Trophoblast cell (in vitro differentiated cells and primary cell): Measurements from ENCODE around the gene ATP1B2.
A peak's percentile ranks its signal among the peaks of the same experiment; 100 is the strongest.

Experiments
- DNase-seq, 2 donors: peaks; one replicate each; pipeline ENCODE4 v3.0.0-alpha.2; 2016
- H2AFZ ChIP-seq: 2 replicates; pipeline ENCODE4 v1.6.1; 2013; ENCODE audit warnings: low read length, moderate library complexity, mild to moderate bottlenecking; ENCODE audit not compliant: insufficient read depth, poor library complexity
- H2AK5ac ChIP-seq: 2 replicates; pipeline ENCODE4 v1.6.1; 2013; ENCODE audit warnings: mild to moderate bottlenecking, low read length
- H2BK120ac ChIP-seq: 2 replicates; pipeline ENCODE4 v1.6.1; 2013; ENCODE audit warnings: low read length, mild to moderate bottlenecking, moderate library complexity; ENCODE audit not compliant: insufficient read depth, poor library complexity
- H2BK12ac ChIP-seq: 2 replicates; pipeline ENCODE4 v1.6.1; 2013; ENCODE audit warnings: mild to moderate bottlenecking, low read length, moderate library complexity
- H2BK5ac ChIP-seq: 2 replicates; pipeline ENCODE4 v1.6.1; 2013; ENCODE audit warnings: low read length, low read depth, moderate library complexity, mild to moderate bottlenecking; ENCODE audit not compliant: poor library complexity
- H3K14ac ChIP-seq: 2 replicates; pipeline ENCODE4 v1.6.1; 2013; ENCODE audit warnings: mild to moderate bottlenecking, low read length
- H3K18ac ChIP-seq: 2 replicates; pipeline ENCODE4 v1.6.1; 2013; ENCODE audit warnings: mild to moderate bottlenecking, low read length
- H3K23ac ChIP-seq: 2 replicates; pipeline ENCODE4 v1.6.1; 2013; ENCODE audit warnings: low read length
- H3K27ac ChIP-seq: 2 replicates; pipeline ENCODE4 v1.5.1; 2013; ENCODE audit warnings: low read depth, mild to moderate bottlenecking, inconsistent platforms, low read length, moderate library complexity
- H3K27me3 ChIP-seq: 2 replicates; pipeline ENCODE4 v1.6.1; 2013; ENCODE audit warnings: inconsistent platforms, mild to moderate bottlenecking, low read length, moderate library complexity; ENCODE audit not compliant: insufficient read depth
- H3K36me3 ChIP-seq, 2 experiments: 1 replicate in 1 of 2; 2 replicates in 1 of 2; pipeline ENCODE4 v1.6.1; 2013; ENCODE audit warnings: low read length in 2 of 2, mild to moderate bottlenecking in 2 of 2, moderate library complexity in 1 of 2; ENCODE audit not compliant: insufficient read depth in 2 of 2, control insufficient read depth in 1 of 2
- H3K4ac ChIP-seq: 2 replicates; pipeline ENCODE4 v1.6.1; 2013; ENCODE audit warnings: low read depth, mild to moderate bottlenecking, low read length, moderate library complexity
- H3K4me1 ChIP-seq, 2 experiments: 1 replicate in 1 of 2; 2 replicates in 1 of 2; pipeline ENCODE4 v1.6.1; 2013; ENCODE audit warnings: low read length in 2 of 2, mild to moderate bottlenecking in 2 of 2, moderate library complexity in 1 of 2; ENCODE audit not compliant: insufficient read depth in 2 of 2, control insufficient read depth in 1 of 2
- H3K4me2 ChIP-seq: 2 replicates; pipeline ENCODE4 v1.6.1; 2013; ENCODE audit warnings: inconsistent platforms, mild to moderate bottlenecking, low read length, moderate library complexity
- H3K4me3 ChIP-seq: 2 replicates; pipeline ENCODE4 v1.5.1; 2013; ENCODE audit warnings: mild to moderate bottlenecking, low read depth, low read length, inconsistent platforms
- H3K79me1 ChIP-seq: one replicate; pipeline ENCODE4 v1.6.1; 2013; ENCODE audit warnings: low read length
- H3K79me2 ChIP-seq: 2 replicates; pipeline ENCODE4 v1.6.1; 2013; ENCODE audit warnings: low read length, mild to moderate bottlenecking; ENCODE audit not compliant: control insufficient read depth, insufficient read depth, poor library complexity
- H3K9ac ChIP-seq: 2 replicates; pipeline ENCODE4 v1.6.1; 2013; ENCODE audit warnings: mild to moderate bottlenecking, low read length
- H3K9me3 ChIP-seq: 2 replicates; pipeline ENCODE4 v1.6.1; 2013; ENCODE audit warnings: low read depth, mild to moderate bottlenecking, control low read depth, inconsistent platforms, low read length; ENCODE audit not compliant: insufficient read depth
- H4K12ac ChIP-seq: 2 replicates; pipeline ENCODE4 v1.6.1; 2013; ENCODE audit warnings: low read depth, mild to moderate bottlenecking, low read length, moderate library complexity
- H4K8ac ChIP-seq: 2 replicates; pipeline ENCODE4 v1.6.1; 2013; ENCODE audit warnings: low read depth, mild to moderate bottlenecking, low read length, moderate library complexity
- H4K91ac ChIP-seq: one replicate; pipeline ENCODE4 v1.6.1; 2013; ENCODE audit warnings: low read depth, mild to moderate bottlenecking, low read length, moderate library complexity
- WGBS: extraction: QIAGEN DNeasy Blood & Tissue Kit; methylation state at CpG from one replicate; pipeline ENCODE4 v1.1.7; 2013; ENCODE audit warnings: missing lambda C conversion rate; ENCODE audit not compliant: insufficient read length, insufficient coverage; ENCODE audit errors: extremely low coverage; 5-methylcytosine and 5-hydroxymethylcytosine counted together

Gene ATP1B2

GRCh38 chr17:7652388-7653356 is 1.9 kb downstream of the ATP1B2 start:
- no peak overlapping the region for H3K23ac ChIP-seq
- H3K36me3 ChIP-seq: peaks cover 0 to 2% of the 10 kb centered on the region in 2 experiments
- no peak overlapping the region for H2AFZ ChIP-seq
- no peak overlapping the region for H3K27ac ChIP-seq
- H2BK12ac ChIP-seq: no peak overlapping the region
- H3K4me2 ChIP-seq: no peak overlapping the region
- no peak overlapping the region for H3K18ac ChIP-seq
- no peak overlapping the region for H4K91ac ChIP-seq
- no peak overlapping the region for H3K4me3 ChIP-seq
- H4K12ac ChIP-seq: no peak overlapping the region
- no peak overlapping the region for H2BK120ac ChIP-seq
- H3K79me2 ChIP-seq: no peaks in the 10 kb centered on the region
- no peak overlapping the region for H4K8ac ChIP-seq
- no peaks in the 10 kb centered on the region for H3K79me1 ChIP-seq
- H3K14ac ChIP-seq: no peak overlapping the region
- H3K27me3 ChIP-seq: peaks cover 29% of the 10 kb centered on the region
- no CpG with 5 or more reads among the region's 12 CpGs for WGBS
- no peak overlapping the region for H2BK5ac ChIP-seq
- H3K9ac ChIP-seq: no peak overlapping the region
- H3K9me3 ChIP-seq: peaks cover 17% of the 10 kb centered on the region
- no peak for DNase-seq
- no peak overlapping the region for H2AK5ac ChIP-seq
- peaks cover 10 to 12% of the 10 kb centered on the region in 2 experiments for H3K4me1 ChIP-seq
- no peak overlapping the region for H3K4ac ChIP-seq

- H3K4me1 ChIP-seq: peaks cover 10 to 12% of the 10 kb centered on the region in 2 experiments
- no peak overlapping the region for H4K8ac ChIP-seq
- H3K14ac ChIP-seq: no peak overlapping the region
- H4K12ac ChIP-seq: no peak overlapping the region
- no peak overlapping the region for H3K4me2 ChIP-seq
- H2BK12ac ChIP-seq: no peak overlapping the region
- H3K79me1 ChIP-seq: no peaks in the 10 kb centered on the region
- no peak overlapping the region for H2AFZ ChIP-seq
- H3K36me3 ChIP-seq: peaks cover 0 to 2% of the 10 kb centered on the region in 2 experiments
- peaks cover 17% of the 10 kb centered on the region for H3K9me3 ChIP-seq
- H2BK5ac ChIP-seq: no peak overlapping the region
- DNase-seq: no peak
- no peaks in the 10 kb centered on the region for H3K79me2 ChIP-seq
- H3K9ac ChIP-seq: no peak overlapping the region
- no peak overlapping the region for H3K27ac ChIP-seq
- no peak overlapping the region for H2AK5ac ChIP-seq
- H3K23ac ChIP-seq: no peak overlapping the region
- H3K4ac ChIP-seq: no peak overlapping the region
- H3K4me3 ChIP-seq: no peak overlapping the region
- no CpG with 5 or more reads among the region's 16 CpGs for WGBS
- H4K91ac ChIP-seq: no peak overlapping the region
- no peak overlapping the region for H3K18ac ChIP-seq
- peaks cover 29% of the 10 kb centered on the region for H3K27me3 ChIP-seq
- H2BK120ac ChIP-seq: no peak overlapping the region
Observed at GRCh38 chr17:7654832-7655540, 4.3 kb downstream of the ATP1B2 start.

GRCh38 chr17:7655541-7655840 is 4.8 kb downstream of the ATP1B2 start:
- Histone ChIP-seq H4K12ac (no peak overlapping the region), H3K36me3 (peaks cover 0 to 2% of the 10 kb centered on the region in 2 experiments), H4K91ac (no peak overlapping the region), H3K9ac (no peak overlapping the region), H3K79me2 (no peaks in the 10 kb centered on the region), H4K8ac (no peak overlapping the region), H2BK12ac (no peak overlapping the region), H3K9me3 (peaks cover 17% of the 10 kb centered on the region), H2BK5ac (no peak overlapping the region), H3K23ac (no peak overlapping the region), H3K4me3 (no peak overlapping the region), H3K4me2 (no peak overlapping the region), H3K4ac (no peak overlapping the region), H2BK120ac (no peak overlapping the region), H3K27me3 (peaks cover 29% of the 10 kb centered on the region), H3K79me1 (no peaks in the 10 kb centered on the region), H3K18ac (no peak overlapping the region), H2AK5ac (no peak overlapping the region), H3K14ac (no peak overlapping the region), H3K4me1 (peaks cover 10 to 12% of the 10 kb centered on the region in 2 experiments), H2AFZ (no peak overlapping the region), H3K27ac (no peak overlapping the region)
- DNase-seq: no peak
- WGBS: no CpG with 5 or more reads among the region's 17 CpGs

- H3K79me2 ChIP-seq: no peaks in the 10 kb centered on the region
- H3K18ac ChIP-seq: no peak overlapping the region
- no peak overlapping the region for H3K4ac ChIP-seq
- no peaks in the 10 kb centered on the region for H3K79me1 ChIP-seq
- H3K27me3 ChIP-seq: peaks cover 15% of the 10 kb centered on the region
- H3K9ac ChIP-seq: no peak overlapping the region
- no peak overlapping the region for H3K23ac ChIP-seq
- peaks cover 0 to 2% of the 10 kb centered on the region in 2 experiments for H3K36me3 ChIP-seq
- H3K27ac ChIP-seq: no peak overlapping the region
- no peak overlapping the region for H2AFZ ChIP-seq
- WGBS: no CpG with 5 or more reads among the region's 10 CpGs
- no peak for DNase-seq
- no peak overlapping the region for H2AK5ac ChIP-seq
- H4K8ac ChIP-seq: no peak overlapping the region
- H2BK5ac ChIP-seq: no peak overlapping the region
- H2BK12ac ChIP-seq: no peak overlapping the region
- no peak overlapping the region for H3K14ac ChIP-seq
- H4K12ac ChIP-seq: no peak overlapping the region
- H3K4me2 ChIP-seq: peak overlapping the region; percentile 11
- no peak overlapping the region for H4K91ac ChIP-seq
- no peak overlapping the region for H3K4me3 ChIP-seq
- H3K9me3 ChIP-seq: peaks cover 11% of the 10 kb centered on the region
- H3K4me1 ChIP-seq: peaks cover 3 to 4% of the 10 kb centered on the region in 2 experiments
- no peak overlapping the region for H2BK120ac ChIP-seq
Observed at GRCh38 chr17:7656958-7657609, 6.4 kb downstream of the ATP1B2 start.
